Astrocyte of the hippocampus (primary cell): ENCODE measurements around the gene MAMDC2.
A peak's percentile ranks its signal among the peaks of the same experiment; 100 is the strongest.

Experiments
- DNase-seq: peaks from one replicate; pipeline ENCODE4 v3.0.0; 2011; ENCODE audit warnings: low read depth, low spot score

MAMDC2 gene, protein sequence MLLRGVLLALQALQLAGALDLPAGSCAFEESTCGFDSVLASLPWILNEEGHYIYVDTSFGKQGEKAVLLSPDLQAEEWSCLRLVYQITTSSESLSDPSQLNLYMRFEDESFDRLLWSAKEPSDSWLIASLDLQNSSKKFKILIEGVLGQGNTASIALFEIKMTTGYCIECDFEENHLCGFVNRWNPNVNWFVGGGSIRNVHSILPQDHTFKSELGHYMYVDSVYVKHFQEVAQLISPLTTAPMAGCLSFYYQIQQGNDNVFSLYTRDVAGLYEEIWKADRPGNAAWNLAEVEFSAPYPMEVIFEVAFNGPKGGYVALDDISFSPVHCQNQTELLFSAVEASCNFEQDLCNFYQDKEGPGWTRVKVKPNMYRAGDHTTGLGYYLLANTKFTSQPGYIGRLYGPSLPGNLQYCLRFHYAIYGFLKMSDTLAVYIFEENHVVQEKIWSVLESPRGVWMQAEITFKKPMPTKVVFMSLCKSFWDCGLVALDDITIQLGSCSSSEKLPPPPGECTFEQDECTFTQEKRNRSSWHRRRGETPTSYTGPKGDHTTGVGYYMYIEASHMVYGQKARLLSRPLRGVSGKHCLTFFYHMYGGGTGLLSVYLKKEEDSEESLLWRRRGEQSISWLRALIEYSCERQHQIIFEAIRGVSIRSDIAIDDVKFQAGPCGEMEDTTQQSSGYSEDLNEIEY

DNA sequence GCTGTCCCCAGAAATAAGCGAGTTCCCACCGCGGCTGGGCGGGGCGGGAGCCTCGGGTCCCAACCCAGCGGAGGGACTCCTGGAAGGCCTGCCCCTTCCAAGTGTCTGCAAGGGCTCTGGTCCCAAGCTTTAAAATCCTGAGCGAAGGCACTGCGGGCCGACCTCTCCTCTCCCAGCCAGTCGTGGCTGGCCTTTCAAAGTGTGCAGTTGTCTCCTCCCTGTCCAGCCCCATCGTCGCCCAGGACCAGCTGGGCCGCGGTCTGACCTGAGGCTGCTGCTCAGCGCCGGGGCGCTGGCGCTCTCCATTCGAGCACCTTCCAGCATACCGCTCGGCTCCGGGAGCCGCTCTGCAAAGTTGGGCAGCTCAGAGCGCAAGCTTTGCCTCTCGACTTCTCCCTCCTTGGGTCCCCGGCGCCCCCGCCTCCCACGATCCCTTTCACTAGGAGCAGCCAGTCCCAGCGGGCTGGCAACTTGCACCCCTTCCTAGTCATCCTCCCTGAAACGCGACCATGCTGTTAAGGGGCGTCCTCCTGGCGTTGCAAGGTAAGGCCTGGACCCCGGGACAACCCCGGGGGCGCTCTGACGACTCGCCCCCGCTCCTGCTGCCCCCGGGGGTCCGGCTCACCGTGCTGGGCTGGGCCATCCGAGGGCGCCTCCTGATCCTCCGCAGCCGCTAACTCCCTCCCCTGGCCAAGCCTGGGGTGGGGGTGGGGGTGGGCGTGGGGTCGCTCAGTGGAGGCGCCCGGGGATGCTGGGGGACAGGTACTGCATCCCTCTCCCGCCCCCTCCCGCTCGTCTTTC lies at the start of gene MAMDC2:
Gene MAMDC2 (plus strand): TSS at position 160 of the 801 bp plus-strand sequence. CDS start 350 bp downstream, at position 510.
- peak; percentile 81 for DNase-seq

DNA sequence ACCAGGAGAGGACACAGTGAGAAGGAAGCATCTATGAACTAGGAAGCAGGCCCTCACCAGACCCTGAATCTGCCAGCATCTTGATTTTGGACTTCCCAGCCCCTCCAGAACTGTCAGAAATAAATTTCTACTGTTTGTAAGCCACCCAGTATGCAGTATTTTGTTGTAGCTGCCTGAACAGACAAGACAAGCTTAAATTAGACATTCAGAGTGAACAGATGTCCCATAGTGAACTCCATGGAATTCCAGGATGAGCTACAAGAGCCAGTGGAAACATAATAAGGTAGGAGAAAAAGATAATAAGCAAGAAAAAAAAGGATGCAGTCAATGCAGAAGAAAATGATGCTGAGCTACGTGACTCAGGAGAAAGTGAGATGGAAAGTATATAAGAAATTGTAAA lies 47.8 kb upstream of the MAMDC2 start:
- DNase-seq, result no peak

DNA sequence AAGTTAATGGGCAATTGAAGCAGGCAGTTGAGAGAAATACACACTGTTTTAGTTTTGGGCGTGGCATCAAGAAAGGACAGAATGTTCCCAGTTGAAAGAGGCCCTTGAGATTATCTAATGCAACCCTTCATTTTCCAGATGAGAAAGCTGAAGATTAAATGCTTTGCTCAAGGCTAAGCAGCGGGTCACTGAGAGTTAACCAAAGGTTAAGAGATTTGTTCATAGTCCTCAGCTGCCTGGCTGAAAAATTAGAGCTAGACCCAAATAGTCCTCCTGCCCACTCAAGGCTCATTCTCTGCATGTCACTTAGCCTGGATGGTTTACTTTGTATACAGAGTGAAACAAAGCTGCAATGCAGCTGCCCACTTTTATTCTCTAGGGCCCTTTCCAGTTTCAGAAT lies 46.7 kb upstream of the MAMDC2 start:
- no peak for DNase-seq

DNA sequence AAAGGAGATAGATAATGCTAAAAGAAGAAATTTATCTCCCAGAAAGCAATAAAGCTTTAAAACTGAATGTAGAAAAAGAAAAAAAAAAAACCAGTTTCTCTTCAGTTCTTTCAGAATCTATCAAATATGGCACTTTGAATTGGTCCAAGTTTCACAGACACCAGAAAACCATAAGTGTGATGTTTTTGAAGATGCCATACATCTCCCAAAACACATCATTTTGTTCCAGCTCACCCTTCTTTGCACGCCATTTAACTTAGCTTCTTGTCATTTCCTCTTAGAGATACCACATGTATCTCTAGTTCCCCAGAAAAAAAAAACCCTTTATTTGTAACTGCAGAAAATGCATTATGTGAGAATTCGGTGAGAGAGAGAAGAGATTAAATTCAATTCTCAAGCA lies 46.1 kb upstream of the MAMDC2 start:
- no peak for DNase-seq

DNA sequence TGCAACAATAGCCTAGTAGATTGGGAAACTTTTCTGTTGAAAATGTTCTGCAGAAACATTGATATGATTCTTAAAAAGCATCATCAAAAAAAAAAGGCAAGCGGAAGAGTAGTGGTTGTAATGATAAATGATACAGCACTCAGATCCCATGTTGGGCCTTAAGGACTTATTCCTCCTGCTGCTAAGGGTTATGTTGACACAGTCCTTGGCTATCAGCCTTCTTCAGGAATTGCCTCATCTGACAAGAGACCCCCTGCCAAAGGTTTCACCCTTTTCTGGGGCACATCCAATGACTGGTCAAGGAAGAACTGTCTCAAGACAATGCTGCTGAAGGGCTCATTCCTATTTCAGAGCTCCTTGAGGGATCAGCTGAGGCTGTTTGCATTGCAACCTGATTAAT lies 44.3 kb upstream of the MAMDC2 start:
- DNase-seq, result no peak

DNA sequence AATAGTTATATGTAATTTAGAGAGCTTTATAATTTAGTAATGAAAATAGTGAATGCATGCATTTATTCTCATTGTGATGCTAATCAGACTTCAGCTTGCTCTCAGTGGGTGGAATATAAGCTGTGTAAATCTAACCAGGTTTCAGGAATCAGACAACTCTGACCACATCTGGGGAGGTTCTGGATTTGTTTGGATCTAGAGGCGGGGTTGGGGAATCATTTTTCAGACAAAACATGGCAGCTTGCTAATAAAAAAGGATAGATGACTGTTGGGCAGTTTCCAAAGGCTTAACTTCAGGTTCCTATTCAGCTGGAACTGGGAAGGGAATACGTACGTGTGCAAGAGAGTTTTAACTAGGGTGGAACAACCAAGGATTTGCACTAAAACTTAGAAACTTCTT lies 43.2 kb upstream of the MAMDC2 start:
- DNase-seq, result no peak

DNA sequence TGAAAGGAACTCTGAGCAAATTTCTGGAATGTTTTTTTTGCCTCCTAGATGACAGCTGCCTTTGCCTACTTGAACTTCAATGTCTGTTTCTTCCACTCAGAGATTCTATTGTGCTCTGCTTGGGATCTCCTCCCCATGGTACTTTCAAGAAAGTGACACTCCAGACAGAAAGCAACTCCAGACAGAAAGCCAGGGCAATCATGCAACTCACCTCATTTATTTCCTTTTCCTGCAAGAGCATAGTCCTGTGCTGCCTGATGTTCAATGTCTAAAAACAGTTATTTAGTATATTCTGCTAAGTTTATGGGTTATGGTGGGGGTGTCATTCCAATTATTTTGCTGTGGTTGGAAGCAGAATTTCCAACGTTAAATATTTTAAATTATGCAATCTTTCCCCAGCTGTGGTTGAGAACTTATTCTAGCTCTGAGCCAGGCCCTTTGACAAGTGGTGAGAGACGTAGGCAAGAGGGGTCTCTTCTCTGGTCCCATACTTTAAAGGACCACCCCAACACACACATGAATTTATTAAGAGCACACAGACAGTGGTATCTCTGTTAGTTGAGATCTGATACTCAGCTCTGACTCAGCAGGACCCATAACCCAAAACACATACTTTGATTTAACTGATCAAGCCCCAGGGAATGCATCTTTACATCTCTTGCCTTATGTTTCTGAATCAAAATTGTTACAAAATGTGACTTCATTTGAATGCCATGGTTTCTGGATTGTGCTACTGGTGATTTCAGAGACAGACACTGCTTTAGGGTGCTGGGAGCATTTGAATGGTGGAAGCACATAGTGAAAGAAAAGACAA lies 39.5 kb upstream of the MAMDC2 start:
- peak; percentile 68 for DNase-seq

DNA sequence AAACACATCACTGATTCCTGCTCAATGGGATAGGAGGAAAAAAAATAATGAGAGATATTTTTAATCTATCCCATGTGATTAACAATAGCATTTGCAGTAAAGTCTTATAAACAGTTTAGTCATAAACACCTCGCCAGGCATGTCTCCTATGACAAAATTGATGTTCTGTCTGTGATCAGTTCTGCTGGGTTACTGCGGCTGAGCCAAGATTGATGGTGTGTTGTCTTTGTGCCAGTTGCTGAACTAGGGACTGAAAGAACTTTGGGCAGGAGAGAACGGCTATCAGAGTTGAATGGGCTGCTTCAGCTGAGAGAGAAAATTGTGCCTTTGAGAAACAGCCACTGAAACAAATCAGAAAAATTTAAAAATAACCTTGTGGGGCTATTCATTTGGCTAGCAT lies 37.3 kb upstream of the MAMDC2 start:
- peak; percentile 13 for DNase-seq

DNA sequence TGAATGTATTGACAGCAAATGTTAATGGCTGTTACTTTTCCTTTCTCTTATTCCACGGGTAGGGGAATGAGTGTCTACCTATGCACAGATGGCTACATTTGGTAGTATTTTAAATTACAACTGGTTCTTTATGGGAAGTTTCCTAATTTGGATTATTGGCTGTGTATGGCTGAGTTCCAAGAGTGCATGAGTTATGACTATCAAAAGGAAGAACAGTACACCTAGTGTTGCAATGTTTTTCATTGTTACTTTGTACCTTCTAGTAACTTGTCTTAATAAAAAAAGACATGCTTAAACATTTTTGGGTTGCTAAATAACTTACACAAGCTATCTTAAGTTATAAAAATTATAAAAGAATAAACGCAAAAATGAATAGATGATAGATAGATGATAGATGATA lies 35.8 kb upstream of the MAMDC2 start:
- DNase-seq, result no peak

DNA sequence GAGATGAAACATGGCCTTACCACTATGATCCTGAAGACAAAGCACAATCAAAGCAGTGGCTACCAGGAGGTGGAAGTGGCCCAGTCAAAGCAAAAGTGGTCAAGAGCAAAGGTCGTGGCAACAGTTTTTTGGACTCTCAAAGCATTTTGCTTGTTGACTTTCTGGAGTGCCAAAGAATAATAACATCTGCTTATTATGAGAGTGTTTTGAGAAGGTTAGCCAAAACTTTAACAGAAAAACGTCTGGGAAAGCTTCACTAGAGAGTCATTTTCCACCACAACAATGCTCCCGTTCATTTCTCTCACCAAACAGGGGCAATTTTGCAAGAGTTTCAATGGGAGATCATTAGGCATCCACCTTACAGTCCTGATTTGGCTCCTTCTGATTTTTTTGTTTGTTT lies 33.6 kb upstream of the MAMDC2 start:
- DNase-seq, result no peak

DNA sequence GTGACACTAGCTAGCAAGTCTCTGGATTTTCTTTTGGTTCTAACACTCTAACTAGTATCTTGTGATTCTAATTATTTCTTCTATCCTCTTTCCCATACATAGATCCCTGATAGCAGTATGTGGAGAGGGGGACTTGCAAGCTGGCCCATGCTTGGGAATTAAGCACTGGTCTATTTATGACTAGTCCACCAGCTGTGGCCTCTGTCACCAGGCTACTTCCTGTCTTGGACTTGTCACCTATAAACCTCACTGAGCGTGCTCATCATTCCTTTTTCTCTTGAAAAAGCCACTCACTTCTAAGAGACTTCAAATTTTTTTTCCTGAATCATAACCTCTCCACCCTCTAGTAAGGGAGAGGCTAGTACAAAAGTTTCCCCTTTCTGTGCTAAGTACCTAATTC lies 32.3 kb upstream of the MAMDC2 start:
- DNase-seq, result no peak

DNA sequence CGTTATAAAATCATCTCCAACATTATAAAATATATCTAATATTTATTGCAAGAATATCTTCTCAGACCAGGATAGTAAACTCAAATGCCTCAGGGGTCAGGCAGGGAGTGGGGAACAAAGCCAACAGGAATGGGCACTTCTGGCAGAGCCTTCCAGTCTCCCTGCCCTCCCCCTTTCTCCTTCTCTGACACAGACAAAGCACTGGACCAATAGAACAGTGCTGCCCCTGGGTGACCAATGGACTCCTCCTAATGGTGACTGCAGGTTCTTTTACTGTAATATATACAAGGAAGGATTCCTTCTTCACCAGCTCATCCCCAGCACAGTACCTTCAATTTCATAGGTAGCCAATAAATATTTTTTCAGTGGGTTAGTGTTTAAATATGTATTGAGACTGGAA lies 31.1 kb upstream of the MAMDC2 start:
- DNase-seq, result no peak

DNA sequence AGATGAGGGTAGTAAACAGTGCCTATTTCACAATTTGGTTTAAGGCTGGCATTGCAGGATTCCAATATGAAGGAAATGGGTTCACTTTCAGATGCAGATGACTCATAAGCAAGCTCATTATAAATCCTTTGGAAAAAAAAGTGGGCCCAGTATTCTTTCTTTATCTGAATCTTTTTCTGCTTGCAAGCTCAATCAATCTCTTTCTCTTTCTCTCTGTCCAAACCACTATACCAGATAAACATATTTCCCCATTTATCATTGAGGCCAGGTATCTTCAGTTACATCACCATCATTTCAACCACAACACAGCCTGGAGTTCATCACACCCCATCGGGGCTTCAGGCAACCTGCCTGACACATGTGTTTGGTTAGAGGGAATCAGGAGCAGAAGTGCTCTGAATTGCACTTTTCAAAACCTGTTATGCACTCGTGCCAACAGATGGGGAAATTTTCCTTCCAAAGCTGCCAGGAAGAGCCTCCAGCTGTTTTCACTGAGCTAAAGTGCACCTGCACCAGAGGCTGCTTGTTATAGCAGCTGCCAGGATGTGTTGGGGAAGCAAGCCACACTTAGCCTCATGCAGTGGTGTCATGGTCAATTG lies 30.0 kb upstream of the MAMDC2 start:
- peak; percentile 46 for DNase-seq

DNA sequence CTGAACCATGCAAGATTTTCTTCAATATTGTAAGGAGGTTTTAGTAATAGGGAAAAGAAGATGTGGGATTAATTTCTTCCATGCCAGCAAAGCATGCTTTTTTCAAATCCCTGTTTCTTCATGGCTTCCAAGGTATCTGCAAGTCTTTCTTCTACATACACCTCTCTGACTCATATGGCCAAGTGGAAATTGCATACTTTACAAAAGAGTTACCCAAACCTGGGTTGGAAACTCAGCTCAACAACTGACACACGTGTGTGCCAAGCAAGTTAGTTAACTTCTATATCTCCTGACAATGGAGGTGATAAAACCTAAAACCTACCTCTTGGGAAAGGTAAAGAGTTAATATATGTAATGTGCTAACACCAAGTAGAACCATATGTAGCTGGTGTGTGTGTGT lies 28.5 kb upstream of the MAMDC2 start:
- DNase-seq, result no peak

DNA sequence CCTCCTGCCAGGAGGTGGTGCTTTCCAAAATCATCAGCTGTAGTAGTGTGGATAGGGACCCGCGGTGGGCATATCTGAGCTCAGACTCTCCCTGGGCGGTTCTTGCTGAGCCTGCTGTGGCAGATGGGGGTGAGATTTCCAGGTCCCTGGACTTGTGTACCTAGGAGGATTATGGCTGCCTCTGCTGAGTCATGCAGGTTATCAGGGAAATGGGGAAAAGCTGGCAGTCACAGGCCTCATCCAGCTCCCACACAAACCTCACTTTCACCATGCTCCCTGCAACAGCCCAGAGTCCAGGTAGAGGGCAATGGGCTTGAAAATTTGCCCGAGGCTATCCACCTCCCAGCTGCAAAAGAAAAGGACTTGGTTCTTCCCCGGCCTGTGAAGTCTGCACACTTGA lies 23.4 kb upstream of the MAMDC2 start:
- peak; percentile 29 for DNase-seq

DNA sequence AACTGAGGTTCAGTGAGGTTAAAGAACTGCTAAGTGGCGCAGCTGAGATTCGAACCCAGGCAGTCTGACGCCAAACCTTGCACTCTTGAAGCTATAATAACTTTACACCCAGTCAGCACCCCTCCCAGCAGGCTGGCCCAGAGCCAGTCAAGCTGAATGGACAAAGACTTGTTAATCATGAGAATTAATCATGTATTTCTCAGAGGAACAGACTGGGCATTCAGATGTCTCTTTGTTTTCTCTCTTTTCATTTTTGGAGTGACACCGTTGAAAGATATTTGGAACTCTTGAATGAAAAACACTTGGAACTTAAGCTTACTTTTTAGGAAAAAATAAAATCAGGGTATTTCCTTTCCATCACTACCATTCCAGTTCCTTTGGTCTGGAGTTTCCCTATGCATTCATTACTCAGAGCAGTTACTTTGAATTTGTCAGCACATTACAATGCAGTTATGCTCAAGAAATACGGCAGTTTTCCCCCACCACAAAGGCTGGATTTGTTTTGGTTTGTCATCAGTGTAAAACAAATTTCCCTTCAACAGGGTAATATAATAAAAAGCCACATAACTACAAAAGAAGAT lies 22.6 kb upstream of the MAMDC2 start:
- DNase-seq, result peak; percentile 94

DNA sequence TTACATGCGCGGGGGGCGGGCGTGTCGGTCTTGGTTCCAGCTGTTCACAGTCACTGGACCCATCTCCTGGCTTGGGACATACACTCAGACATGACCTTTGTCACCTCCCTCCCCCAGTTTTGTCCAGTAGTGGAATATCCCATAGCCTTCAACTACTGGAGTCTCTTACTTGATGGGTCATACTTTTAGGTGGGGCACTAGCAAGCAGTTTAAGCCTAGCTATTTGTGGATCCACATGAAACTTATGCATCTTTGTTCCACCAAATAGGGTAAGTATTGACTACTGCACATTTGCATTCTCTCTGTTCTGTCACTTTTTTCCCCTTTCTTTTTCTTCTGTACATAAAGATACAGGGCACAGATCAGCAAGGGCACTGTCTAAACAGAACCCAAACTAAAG lies 15.4 kb upstream of the MAMDC2 start:
- no peak for DNase-seq

DNA sequence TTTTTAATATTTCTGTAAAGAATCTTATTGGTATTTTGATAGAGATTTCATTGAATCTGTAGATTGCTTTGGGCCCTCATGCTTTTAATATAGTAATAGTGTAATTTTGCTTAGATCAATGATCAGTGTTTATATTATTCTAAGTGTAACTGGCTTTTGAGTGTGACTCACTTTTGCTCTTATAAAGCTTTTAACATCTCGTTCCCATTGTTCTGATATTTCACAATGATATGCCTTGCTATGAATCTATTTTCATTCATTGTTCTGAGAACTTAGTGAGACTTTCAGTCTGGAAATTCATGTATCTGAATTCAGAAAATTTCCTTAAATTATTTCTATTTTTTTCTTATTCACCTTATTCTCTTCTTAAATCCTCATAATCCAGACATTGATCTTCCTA lies 13.5 kb upstream of the MAMDC2 start:
- no peak for DNase-seq

DNA sequence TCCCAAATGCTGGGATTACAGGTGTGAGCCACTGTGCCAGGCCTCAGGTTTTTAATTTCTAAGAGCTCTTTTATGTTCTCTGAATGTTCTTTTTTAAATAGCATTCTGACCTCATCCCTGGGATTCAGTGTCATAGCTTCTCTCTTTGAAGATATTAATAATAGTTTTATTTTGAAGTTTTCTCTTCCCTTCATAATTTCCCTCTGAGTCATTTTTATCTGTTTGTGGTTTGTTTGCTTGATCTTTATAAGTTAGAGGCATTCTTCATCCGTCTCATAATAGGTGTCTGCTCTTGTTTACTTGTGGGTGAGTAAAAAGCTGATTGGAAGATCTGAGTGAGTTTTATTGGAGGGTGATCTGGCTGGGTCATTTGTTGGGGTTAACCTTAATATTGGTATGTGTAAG lies 12.5 kb upstream of the MAMDC2 start:
- no peak for DNase-seq

DNA sequence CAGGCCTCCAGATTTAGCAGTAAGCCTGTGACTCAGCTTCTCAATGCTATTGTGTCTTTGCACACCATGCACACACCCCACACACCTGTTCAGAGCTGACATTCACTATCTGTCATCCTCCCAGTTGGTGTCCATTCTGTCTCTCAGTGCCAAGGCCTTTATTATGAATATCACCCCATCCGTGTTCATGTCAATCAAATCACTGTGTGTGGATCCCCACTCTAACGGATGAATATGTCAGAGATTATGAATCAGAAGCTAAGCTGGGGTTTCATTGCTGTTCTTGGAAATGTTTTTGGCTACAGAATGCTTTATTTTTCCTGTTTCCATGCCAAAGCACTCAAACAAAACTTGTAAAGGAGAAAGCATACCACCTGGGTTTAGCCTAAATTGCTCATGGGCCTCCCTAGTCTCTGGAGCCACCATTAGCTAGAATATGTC lies 9.4 kb upstream of the MAMDC2 start:
- DNase-seq, result peak; percentile 64

DNA sequence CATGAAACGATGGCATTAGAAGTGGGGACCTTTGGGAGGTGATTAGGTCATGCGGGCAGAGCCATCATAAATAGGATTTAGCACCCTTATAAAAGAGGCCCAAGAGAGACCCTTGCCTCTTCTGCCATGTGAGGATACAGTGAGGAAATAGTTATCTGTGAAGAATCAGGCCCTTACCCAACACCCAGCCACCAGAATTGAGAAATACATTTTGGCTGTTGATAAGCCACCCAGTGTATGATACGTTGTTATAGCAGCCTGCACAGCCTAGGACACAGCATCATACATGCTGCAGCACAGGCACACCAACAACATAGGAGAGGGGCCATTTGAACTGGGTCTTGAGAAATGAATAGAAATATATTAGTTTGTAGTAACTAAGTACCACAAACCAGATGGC lies 8.0 kb upstream of the MAMDC2 start:
- no peak for DNase-seq
